SK-N-SH (cell line): ENCODE measurements around the gene DSCAM. TPM values are rescaled to one million over a fixed set of nuclear protein-coding genes. Genes with fewer than 3 reads are reported as not detected.

Experiments used
- CTCF ChIA-PET: fragments of 300-600, 350-600 bp; formaldehyde crosslinking; extraction: SDS; loops from one replicate; lab custom pipeline; 2021; lab: Yijun Ruan, JAX
- POLR2A ChIA-PET: fragments of 350-600 bp; sonication (Branson Sonifier 250); formaldehyde crosslinking; extraction: SDS; loops from one replicate; lab custom pipeline; 2020; ENCODE audit warnings: antibody characterized with exemption, inconsistent platforms; lab: Yijun Ruan, JAX
- DNase-seq: peaks from one replicate; pipeline ENCODE4 v3.0.0; 2012
- H2AFZ ChIP-seq: fragments of 200-600 bp; sonication (generic); 2 replicates; pipeline ENCODE4 v1.8.1; 2016; ENCODE audit warnings: antibody characterized with exemption, mild to moderate bottlenecking, low read depth
- H3F3A ChIP-seq: fragments of 200-600 bp; sonication (generic); replicated peaks from 2 replicates; pipeline ENCODE3; 2016; ENCODE audit warnings: antibody characterized with exemption, mild to moderate bottlenecking; ENCODE audit not compliant: insufficient read depth
- H3K27ac ChIP-seq, 2 experiments: fragments of 200-500 bp in 1 of 2; fragments of 200-600 bp in 1 of 2; sonication (Bioruptor generic) in 1 of 2; sonication (generic), shearing (Covaris generic) in 1 of 2; 2 replicates each; pipeline versions ENCODE4 v1.5.1 to v1.6.1; 2014 to 2016; ENCODE audit warnings: low read depth in 2 of 2, inconsistent platforms in 1 of 2, low read length in 1 of 2, mild to moderate bottlenecking in 1 of 2, mixed read lengths in 1 of 2
- H3K27me3 ChIP-seq: fragments of 200-600 bp; sonication (generic), shearing (Covaris generic); 2 replicates; pipeline ENCODE4 v1.6.1; 2016; ENCODE audit warnings: mixed run types; ENCODE audit not compliant: insufficient read depth
- H3K36me3 ChIP-seq, 2 experiments: fragments of 200-500 bp in 1 of 2; fragments of 200-600 bp in 1 of 2; sonication (Bioruptor generic) in 1 of 2; sonication (generic) in 1 of 2; replicated peaks in 1 of 2; 2 replicates each; pipeline versions ENCODE3 to v1.5.1; 2014 to 2016; ENCODE audit warnings: low read length in 1 of 2, mild to moderate bottlenecking in 1 of 2; ENCODE audit not compliant: insufficient read depth in 2 of 2, control insufficient read depth in 1 of 2
- H3K4me1 ChIP-seq, 2 experiments: fragments of 200-500 bp in 1 of 2; fragments of 200-600 bp in 1 of 2; sonication (Bioruptor generic) in 1 of 2; sonication (generic), shearing (Covaris generic) in 1 of 2; 2 replicates each; pipeline versions ENCODE4 v1.5.1 to v1.6.1; 2014 to 2016; ENCODE audit warnings: low read depth in 1 of 2, low read length in 1 of 2, mixed run types in 1 of 2; ENCODE audit not compliant: insufficient read depth in 2 of 2, control insufficient read depth in 1 of 2
- H3K4me2 ChIP-seq: fragments of 200-600 bp; sonication (generic), shearing (Covaris generic); 2 replicates; pipeline ENCODE4 v1.6.1; 2017; ENCODE audit warnings: mixed run types
- H3K4me3 ChIP-seq, 2 experiments: fragments of 200-500 bp in 1 of 2; fragments of 200-600 bp in 1 of 2; sonication (Bioruptor generic) in 1 of 2; sonication (generic), shearing (Covaris generic) in 1 of 2; 2 replicates each; pipeline versions ENCODE4 v1.5.1 to v1.8.1; 2014 to 2016; ENCODE audit warnings: low read depth in 2 of 2, inconsistent platforms in 1 of 2, low read length in 1 of 2, mild to moderate bottlenecking in 1 of 2, mixed read lengths in 1 of 2, moderate library complexity in 1 of 2
- H3K79me2 ChIP-seq: fragments of 200-600 bp; sonication (generic); 2 replicates; pipeline ENCODE4 v1.8.1; 2017; ENCODE audit warnings: mild to moderate bottlenecking; ENCODE audit not compliant: insufficient read depth
- H3K9ac ChIP-seq: fragments of 200-600 bp; sonication (generic); 2 replicates; pipeline ENCODE4 v1.6.1; 2017; ENCODE audit warnings: mixed run types
- H3K9me2 ChIP-seq: fragments of 200-600 bp; sonication (generic); 2 replicates; pipeline ENCODE4 v1.6.1; 2017; ENCODE audit warnings: mixed run types
- H3K9me3 ChIP-seq: fragments of 200-600 bp; sonication (generic); 2 replicates; pipeline ENCODE4 v1.6.1; 2017; ENCODE audit warnings: mixed run types, mild to moderate bottlenecking, moderate library complexity
- H4K20me1 ChIP-seq: fragments of 200-600 bp; sonication (generic); 2 replicates; pipeline ENCODE4 v1.6.1; 2017; ENCODE audit warnings: mild to moderate bottlenecking, mixed run types; ENCODE audit not compliant: insufficient read depth
- FOXM1 ChIP-seq: IDR thresholded peaks from 2 replicates; pipeline ENCODE4 v1.4.0; 2012; ENCODE audit warnings: low read depth, mild to moderate bottlenecking
- GABPA ChIP-seq: IDR thresholded peaks from 2 replicates; pipeline ENCODE4 v1.4.0; 2012; ENCODE audit warnings: low read depth, mild to moderate bottlenecking
- JUND ChIP-seq: IDR thresholded peaks from 2 replicates; pipeline ENCODE4 v1.4.0; 2012
- MEF2A ChIP-seq: IDR thresholded peaks from 2 replicates; pipeline ENCODE4 v1.4.0; 2012; ENCODE audit warnings: low read depth, borderline replicate concordance
- MXI1 ChIP-seq: IDR thresholded peaks from 2 replicates; pipeline ENCODE4 v1.6.1; 2012; ENCODE audit warnings: mild to moderate bottlenecking, low read depth, low read length, improper control_type of control experiment
- NRF1 ChIP-seq: IDR thresholded peaks from 2 replicates; pipeline ENCODE4 v1.6.1; 2012; ENCODE audit warnings: low read depth, mild to moderate bottlenecking, low read length
- PBX3 ChIP-seq: IDR thresholded peaks from 2 replicates; pipeline ENCODE4; 2012
- POLR2AphosphoS5 ChIP-seq: IDR thresholded peaks from 2 replicates; pipeline ENCODE4 v1.6.1; 2012; ENCODE audit warnings: low read depth, low read length
- RCOR1 ChIP-seq: fragments of 150-350 bp; IDR thresholded peaks from 2 replicates; pipeline ENCODE4 v1.6.1; 2017; ENCODE audit warnings: antibody characterized with exemption, low read length
- REST ChIP-seq: IDR thresholded peaks from 2 replicates; pipeline ENCODE4 v1.6.1; 2012; ENCODE audit warnings: mild to moderate bottlenecking, low read depth, low read length, moderate library complexity
- RFX5 ChIP-seq: IDR thresholded peaks from 2 replicates; pipeline ENCODE4 v1.6.1; 2012; ENCODE audit warnings: mild to moderate bottlenecking, improper control_type of control experiment, low read length
- TEAD4 ChIP-seq: IDR thresholded peaks from 2 replicates; pipeline ENCODE4 v1.4.0; 2012; ENCODE audit warnings: mild to moderate bottlenecking, borderline replicate concordance; ENCODE audit not compliant: insufficient read depth
- USF1 ChIP-seq: IDR thresholded peaks from 2 replicates; pipeline ENCODE4 v1.4.0; 2012; ENCODE audit warnings: low read depth, borderline replicate concordance
- USF2 ChIP-seq: fragments of 150-350 bp; IDR thresholded peaks from 2 replicates; pipeline ENCODE4 v1.6.1; 2017; ENCODE audit warnings: antibody characterized with exemption, low read length, low read depth, borderline replicate concordance
- YY1 ChIP-seq: IDR thresholded peaks from 2 replicates; pipeline ENCODE4 v1.4.0; 2012; ENCODE audit warnings: low read depth, mild to moderate bottlenecking
- WGBS: methylation state at CpG from one replicate; pipeline ENCODE4 v1.1.6; 2017; ENCODE audit warnings: low lambda C conversion rate; 5-methylcytosine and 5-hydroxymethylcytosine counted together
- polyA plus RNA-seq, 3 experiments: library from polyadenylated mRNA; depleted of rRNA; stranded (reverse); fragments of >200 nt; gene quantifications; 2 replicates each; pipeline ENCODE4 v1.2.3, GENCODE V29; 2012

DSCAM gene
- polyA plus RNA-seq, 1 of the 3 experiments (the other 2 are of a cell fraction), result not detected

GRCh38 chr21:40562242-40563002 is 284.5 kb downstream of the DSCAM start:
- no peak overlapping the region for H3K27ac ChIP-seq
- no peak overlapping the region for H2AFZ ChIP-seq
- no peaks in the 10 kb centered on the region for H3K79me2 ChIP-seq
- no peaks in the 10 kb centered on the region for H3K9me3 ChIP-seq
- H3K27me3 ChIP-seq, result no peaks in the 10 kb centered on the region
- H3K9me2 ChIP-seq, result no peaks in the 10 kb centered on the region
- ChIA-PET CTCF (interaction anchor here (0.8 kb wide), 1 partner anchor 11 kb away, joined by 3 read pairs; no protein-coding TSS in a partner anchor), POLR2A (no interaction called here)
- H4K20me1 ChIP-seq, result no peaks in the 10 kb centered on the region
- H3K4me3 ChIP-seq, result no peak overlapping the region
- no peak for TF ChIP-seq TEAD4
- no peak for TF ChIP-seq PBX3
- TF ChIP-seq NRF1, result no peak
- no peak for TF ChIP-seq REST
- no peak for TF ChIP-seq USF2
- TF ChIP-seq USF1, result no peak
- TF ChIP-seq JUND, result no peak
- H3K36me3 ChIP-seq, result no peaks in the 10 kb centered on the region
- no peak overlapping the region for H3K4me2 ChIP-seq
- DNase-seq, result no peak
- peaks cover 0 to 3% of the 10 kb centered on the region in 2 experiments; a peak in 1 of 4 replicates for H3K4me1 ChIP-seq
- H3K9ac ChIP-seq, result no peak overlapping the region
- 44% methylated on average over 9 of the region's 9 CpGs for WGBS
- H3F3A ChIP-seq, result no peaks in the 10 kb centered on the region

- no peaks in the 10 kb centered on the region for H3K9me3 ChIP-seq
- H3K27me3 ChIP-seq, result no peaks in the 10 kb centered on the region
- H3K9ac ChIP-seq, result no peak overlapping the region
- no peaks in the 10 kb centered on the region for H3K9me2 ChIP-seq
- no peak overlapping the region for H2AFZ ChIP-seq
- TF ChIP-seq MEF2A (no peak), RFX5 (no peak), MXI1 (no peak), RCOR1 (no peak), USF1 (no peak), YY1 (no peak), POLR2AphosphoS5 (no peak), FOXM1 (no peak), GABPA (no peak)
- H3F3A ChIP-seq, result no peaks in the 10 kb centered on the region
- ChIA-PET POLR2A (no interaction called here), CTCF (interaction anchor here (0.6 to 2.1 kb wide), 2 partner anchors 89 to 184 kb away, joined by 3 to 5 read pairs; no protein-coding TSS in a partner anchor)
- H3K4me2 ChIP-seq, result no peak overlapping the region
- H3K4me3 ChIP-seq, result no peak overlapping the region
- no peak for DNase-seq
- H3K79me2 ChIP-seq, result no peaks in the 10 kb centered on the region
- H3K4me1 ChIP-seq, result no peaks in the 10 kb centered on the region
- 6% methylated on average over 1 of the region's 1 CpG for WGBS
- no peaks in the 10 kb centered on the region for H4K20me1 ChIP-seq
- H3K36me3 ChIP-seq, result no peaks in the 10 kb centered on the region
- H3K27ac ChIP-seq, result no peak overlapping the region
Measured at GRCh38 chr21:40556442-40556968, 290.5 kb downstream of the DSCAM start.
